ENCODE results near the gene CUL3.

- TF ChIP-seq CTCF (IDR thresholded peaks at IDR 0.05) (no peak), POLR2A (IDR thresholded peaks at IDR 0.05) (no peak)
These were observed 127.6 kb downstream of the CUL3 start for GRCh38 chr2:224457408-224458096.
